Ishikawa (cell line): Measurements from ENCODE around the gene SLC16A2.

Experiments used
- CEBPB ChIP-seq: IDR thresholded peaks from 2 replicates; pipeline ENCODE4 v1.6.1; 2012
- CREB1 ChIP-seq: IDR thresholded peaks from 2 replicates; pipeline ENCODE4 v1.6.1; 2012; ENCODE audit warnings: low read depth
- EGR1 ChIP-seq: IDR thresholded peaks from 2 replicates; pipeline ENCODE4 v1.6.1; 2012
- EP300 ChIP-seq: IDR thresholded peaks from 2 replicates; pipeline ENCODE4 v1.6.1; 2012; ENCODE audit warnings: borderline replicate concordance
- FOXM1 ChIP-seq: IDR thresholded peaks from 2 replicates; pipeline ENCODE4 v1.6.1; 2012; ENCODE audit warnings: low read depth, borderline replicate concordance
- NFIC ChIP-seq: IDR thresholded peaks from 2 replicates; pipeline ENCODE4 v1.6.1; 2012
- RAD21 ChIP-seq: IDR thresholded peaks from 2 replicates; pipeline ENCODE4 v1.6.1; 2012; ENCODE audit warnings: low read depth
- TAF1 ChIP-seq: IDR thresholded peaks from 2 replicates; pipeline ENCODE4 v1.6.1; 2012; ENCODE audit warnings: low read depth, mild to moderate bottlenecking
- TCF12 ChIP-seq: IDR thresholded peaks from 2 replicates; pipeline ENCODE4 v1.6.1; 2012; ENCODE audit warnings: low read depth
- TEAD4 ChIP-seq: IDR thresholded peaks from 2 replicates; pipeline ENCODE4 v1.6.1; 2012
- YY1 ChIP-seq: IDR thresholded peaks from 2 replicates; pipeline ENCODE4 v1.6.1; 2012; ENCODE audit warnings: low read depth
- ZBTB7A ChIP-seq: IDR thresholded peaks from 2 replicates; pipeline ENCODE4 v1.6.1; 2012; ENCODE audit warnings: low read depth
- TF ChIP-seq, protein P1 (sequence below): IDR thresholded peaks from 2 replicates; pipeline ENCODE4 v1.6.1; 2012
- TF ChIP-seq, protein P2 (sequence below): IDR thresholded peaks from 2 replicates; pipeline ENCODE4 v1.6.1; 2012; ENCODE audit warnings: low read depth, mild to moderate bottlenecking
- TF ChIP-seq, protein P3 (sequence below): IDR thresholded peaks from 2 replicates; pipeline ENCODE4 v1.6.1; 2012

SLC16A2 gene

DNA sequence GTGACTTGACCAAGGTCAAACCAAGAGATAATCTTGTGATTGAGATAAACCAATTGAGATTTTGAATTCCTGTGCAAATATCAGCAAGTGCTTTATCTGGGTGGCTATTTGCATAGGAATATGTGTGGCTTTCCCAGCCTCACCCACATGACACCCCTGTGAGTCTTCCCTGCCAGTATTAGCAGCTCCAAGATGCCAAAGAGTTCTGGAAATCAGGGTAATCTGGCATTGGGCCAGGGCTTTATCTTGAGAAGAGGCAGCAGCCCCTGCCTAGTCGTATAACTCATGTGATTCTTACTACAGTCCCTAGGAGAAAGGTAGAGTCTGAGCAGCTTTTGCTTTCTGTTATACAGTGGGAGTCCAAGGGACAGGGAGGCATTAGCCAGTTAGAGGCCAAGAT, 105.5 kb downstream of the SLC16A2 start:
- TF ChIP-seq ZBTB7A (no peak), CEBPB (no peak), TAF1 (no peak), FOXM1 (no peak), TCF12 (no peak), EGR1 (no peak), RAD21 (no peak)
- TF ChIP-seq, protein P1, sequence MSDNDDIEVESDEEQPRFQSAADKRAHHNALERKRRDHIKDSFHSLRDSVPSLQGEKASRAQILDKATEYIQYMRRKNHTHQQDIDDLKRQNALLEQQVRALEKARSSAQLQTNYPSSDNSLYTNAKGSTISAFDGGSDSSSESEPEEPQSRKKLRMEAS: no peak
- TF ChIP-seq, protein P2, sequence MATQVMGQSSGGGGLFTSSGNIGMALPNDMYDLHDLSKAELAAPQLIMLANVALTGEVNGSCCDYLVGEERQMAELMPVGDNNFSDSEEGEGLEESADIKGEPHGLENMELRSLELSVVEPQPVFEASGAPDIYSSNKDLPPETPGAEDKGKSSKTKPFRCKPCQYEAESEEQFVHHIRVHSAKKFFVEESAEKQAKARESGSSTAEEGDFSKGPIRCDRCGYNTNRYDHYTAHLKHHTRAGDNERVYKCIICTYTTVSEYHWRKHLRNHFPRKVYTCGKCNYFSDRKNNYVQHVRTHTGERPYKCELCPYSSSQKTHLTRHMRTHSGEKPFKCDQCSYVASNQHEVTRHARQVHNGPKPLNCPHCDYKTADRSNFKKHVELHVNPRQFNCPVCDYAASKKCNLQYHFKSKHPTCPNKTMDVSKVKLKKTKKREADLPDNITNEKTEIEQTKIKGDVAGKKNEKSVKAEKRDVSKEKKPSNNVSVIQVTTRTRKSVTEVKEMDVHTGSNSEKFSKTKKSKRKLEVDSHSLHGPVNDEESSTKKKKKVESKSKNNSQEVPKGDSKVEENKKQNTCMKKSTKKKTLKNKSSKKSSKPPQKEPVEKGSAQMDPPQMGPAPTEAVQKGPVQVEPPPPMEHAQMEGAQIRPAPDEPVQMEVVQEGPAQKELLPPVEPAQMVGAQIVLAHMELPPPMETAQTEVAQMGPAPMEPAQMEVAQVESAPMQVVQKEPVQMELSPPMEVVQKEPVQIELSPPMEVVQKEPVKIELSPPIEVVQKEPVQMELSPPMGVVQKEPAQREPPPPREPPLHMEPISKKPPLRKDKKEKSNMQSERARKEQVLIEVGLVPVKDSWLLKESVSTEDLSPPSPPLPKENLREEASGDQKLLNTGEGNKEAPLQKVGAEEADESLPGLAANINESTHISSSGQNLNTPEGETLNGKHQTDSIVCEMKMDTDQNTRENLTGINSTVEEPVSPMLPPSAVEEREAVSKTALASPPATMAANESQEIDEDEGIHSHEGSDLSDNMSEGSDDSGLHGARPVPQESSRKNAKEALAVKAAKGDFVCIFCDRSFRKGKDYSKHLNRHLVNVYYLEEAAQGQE: no peak

DNA sequence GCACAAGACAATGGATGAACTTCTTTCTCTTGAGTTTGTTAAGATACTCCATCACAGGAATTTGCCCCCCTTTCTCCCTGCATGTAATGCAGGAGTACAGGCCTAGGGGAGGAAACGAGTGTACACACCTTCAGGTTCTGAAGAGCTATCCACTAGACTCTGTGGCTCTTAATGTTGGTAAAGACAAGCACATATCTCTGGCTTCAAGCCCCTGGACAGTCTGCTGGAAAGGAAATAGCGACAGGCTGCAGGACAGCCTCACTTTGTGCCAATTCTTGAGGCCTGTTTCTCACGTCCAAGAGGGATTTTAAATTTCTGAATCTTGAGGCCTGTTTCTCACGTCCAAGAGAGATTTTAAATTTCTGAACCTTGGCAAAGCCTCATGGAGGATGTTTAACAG, 106.1 kb downstream of the SLC16A2 start:
- no peak for TF ChIP-seq FOXM1
- TF ChIP-seq TAF1: no peak
- TF ChIP-seq EP300: no peak
- TF ChIP-seq CREB1: no peak
- TF ChIP-seq TEAD4: no peak
- TF ChIP-seq, protein P3, sequence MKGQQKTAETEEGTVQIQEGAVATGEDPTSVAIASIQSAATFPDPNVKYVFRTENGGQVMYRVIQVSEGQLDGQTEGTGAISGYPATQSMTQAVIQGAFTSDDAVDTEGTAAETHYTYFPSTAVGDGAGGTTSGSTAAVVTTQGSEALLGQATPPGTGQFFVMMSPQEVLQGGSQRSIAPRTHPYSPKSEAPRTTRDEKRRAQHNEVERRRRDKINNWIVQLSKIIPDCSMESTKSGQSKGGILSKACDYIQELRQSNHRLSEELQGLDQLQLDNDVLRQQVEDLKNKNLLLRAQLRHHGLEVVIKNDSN: no peak
- no peak for TF ChIP-seq CEBPB

DNA sequence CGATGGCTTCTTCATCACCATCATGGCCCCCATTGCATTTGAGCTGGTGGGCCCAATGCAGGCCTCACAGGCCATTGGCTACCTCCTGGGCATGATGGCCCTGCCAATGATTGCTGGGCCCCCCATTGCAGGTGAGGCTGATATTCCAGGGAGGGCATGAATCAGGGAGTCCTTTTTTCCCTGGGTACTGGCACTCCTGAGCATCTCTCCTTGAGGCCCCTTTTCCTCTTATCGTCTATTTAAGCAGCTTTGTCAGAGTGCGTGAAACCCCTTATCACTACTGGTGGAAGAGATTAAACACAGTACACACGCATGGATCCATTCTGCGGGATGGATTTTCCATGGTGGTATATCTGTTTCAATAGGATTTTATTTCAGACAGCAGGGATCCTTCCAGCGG, 108.0 kb downstream of the SLC16A2 start:
- TF ChIP-seq YY1 (no peak), FOXM1 (no peak), RAD21 (no peak), TEAD4 (no peak), TCF12 (no peak), NFIC (no peak), CREB1 (no peak), CEBPB (no peak), TAF1 (no peak), EGR1 (no peak), ZBTB7A (no peak), EP300 (no peak)
- TF ChIP-seq, protein P1: no peak
- TF ChIP-seq, protein P2: no peak
- TF ChIP-seq, protein P3: no peak

DNA sequence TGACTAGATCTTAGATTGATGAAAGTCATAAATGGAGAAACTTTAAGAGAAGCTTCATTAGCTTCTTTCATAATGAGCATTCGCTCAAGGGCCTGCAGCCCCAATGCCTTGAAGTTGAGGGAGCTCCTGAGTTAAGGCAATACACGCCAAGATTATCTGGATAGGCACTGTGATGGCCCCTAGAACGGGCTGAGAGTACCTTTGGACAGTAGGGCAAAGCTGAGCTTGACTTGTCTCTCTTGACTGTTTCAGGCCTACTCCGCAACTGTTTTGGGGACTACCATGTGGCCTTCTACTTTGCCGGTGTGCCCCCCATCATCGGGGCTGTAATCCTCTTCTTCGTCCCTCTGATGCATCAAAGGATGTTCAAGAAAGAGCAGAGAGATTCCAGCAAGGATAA, 109.8 kb downstream of the SLC16A2 start:
- TF ChIP-seq, protein P1: no peak
- TF ChIP-seq YY1 (no peak), ZBTB7A (no peak), RAD21 (no peak)
- TF ChIP-seq, protein P3: no peak

DNA sequence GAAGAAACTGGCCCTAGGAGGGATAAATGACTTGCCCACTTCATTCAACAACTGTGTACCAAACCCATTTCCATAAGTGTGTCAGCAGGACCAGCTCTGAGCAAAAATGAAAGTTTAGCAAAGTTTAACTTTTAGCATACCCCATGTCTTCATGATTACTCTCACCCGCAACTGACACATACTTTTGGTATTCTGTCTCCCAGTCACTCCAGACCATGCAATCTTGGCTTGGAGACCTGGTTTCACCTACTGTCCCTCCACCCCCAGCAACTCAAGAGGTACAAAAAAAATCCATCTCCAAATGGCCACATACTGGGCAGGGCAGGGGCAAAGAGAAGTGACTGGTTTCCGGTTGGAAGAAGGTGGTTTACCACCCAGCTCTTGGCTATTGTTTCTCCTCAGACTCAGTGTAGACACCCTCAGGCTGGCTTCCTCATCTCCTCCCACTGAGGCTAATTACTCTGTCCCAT, 113.3 kb downstream of the SLC16A2 start:
- TF ChIP-seq RAD21 (no peak), TCF12 (no peak), ZBTB7A (no peak), CREB1 (no peak)

DNA sequence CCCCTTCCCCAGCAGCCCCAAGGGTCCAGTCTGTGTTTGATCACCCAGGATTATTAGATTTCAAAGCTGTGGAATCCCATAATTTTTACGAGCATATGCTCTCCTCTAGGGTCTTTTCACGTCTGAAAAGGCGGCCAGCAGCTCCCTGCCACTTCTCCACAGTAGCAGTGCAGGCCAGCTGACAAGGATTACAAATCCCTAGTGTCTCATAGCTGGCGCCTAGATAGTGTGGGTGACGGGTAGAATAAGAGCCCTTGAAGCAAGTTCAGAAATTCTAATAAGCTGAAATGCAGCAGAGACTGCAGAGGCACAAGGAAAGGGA, 113.8 kb downstream of the SLC16A2 start:
- no peak for TF ChIP-seq TEAD4
- TF ChIP-seq, protein P3: no peak
- TF ChIP-seq TAF1: no peak
- no peak for TF ChIP-seq FOXM1
- no peak for TF ChIP-seq EGR1
- TF ChIP-seq EP300: no peak
- no peak for TF ChIP-seq TCF12
- TF ChIP-seq, protein P2: no peak
